GM18870 (cell line): Measurements from ENCODE around the gene TMEM131L.
A peak's percentile ranks its signal among the peaks of the same experiment; 100 is the strongest.

Experiments used
- ATAC-seq: cut with Tn5 transposase; IDR thresholded peaks from one replicate; pipeline ENCODE4 v1.9.1; 2021; ENCODE audit warnings: moderate library complexity; ENCODE audit not compliant: unreplicated experiment

Gene TMEM131L

DNA sequence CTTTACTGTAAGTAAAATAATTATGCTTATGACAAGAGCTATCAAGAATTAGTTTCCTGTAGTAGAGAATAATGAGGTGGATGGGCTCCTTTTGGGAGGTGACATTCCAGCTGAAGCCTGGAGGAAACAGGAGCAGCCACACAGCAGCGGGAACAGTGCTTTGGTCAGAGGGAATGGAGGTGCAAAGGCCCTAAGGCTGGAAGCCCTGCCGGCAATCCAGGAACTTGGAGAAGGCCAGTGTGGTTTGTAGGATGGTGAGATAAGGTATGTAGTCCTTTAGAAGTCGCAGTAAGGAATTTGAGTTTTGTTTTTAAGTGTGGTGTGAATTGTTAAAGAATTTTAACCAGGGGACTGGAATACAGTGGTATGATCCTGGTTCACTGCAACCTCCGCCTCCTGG, 8.1 kb downstream of the TMEM131L start:
- ATAC-seq: no peak

- no peak for ATAC-seq
Observed at GRCh38 chr4:153476829-153477574, 10.8 kb downstream of the TMEM131L start.

DNA sequence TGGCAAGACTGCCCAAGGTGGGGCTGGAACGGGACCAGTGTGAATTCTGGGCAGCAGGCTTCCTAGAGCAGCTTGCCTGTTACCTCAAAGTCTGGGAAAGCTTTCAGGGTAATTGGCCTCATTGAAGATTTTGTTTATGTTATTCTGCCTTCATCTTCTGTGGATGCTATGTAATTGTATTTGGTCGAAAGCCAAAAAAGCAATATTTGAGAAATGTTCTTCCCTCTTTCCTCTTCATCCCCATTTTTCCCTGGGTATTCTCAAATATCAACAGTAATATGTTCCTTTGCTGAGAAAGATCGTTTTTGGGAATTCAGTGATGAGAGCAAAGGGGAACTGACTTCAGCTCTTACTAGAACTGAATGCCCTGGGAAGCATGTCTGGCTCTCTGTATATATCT, 12.9 kb downstream of the TMEM131L start:
- ATAC-seq: no peak

- no peak for ATAC-seq
Observed at GRCh38 chr4:153480704-153481103, 14.5 kb downstream of the TMEM131L start.

DNA sequence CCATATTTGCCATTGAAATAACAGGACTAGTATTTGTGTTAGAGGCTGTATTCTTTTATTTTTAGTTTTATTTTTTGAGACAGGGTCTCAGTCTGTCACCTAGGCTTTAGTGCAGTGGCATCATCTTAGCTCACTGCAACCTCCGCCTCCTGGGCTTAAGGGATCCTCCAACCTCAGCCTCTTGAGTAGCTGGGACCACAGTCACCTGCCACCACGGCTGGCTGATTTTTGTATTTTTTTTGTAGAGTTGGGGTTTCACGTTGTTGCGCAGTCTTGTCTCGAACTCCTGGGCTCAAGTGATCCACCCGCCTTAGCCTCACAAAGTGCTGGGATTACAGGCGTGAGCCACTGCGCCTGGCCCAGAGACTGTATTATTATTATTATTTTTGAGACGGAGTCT, 15.3 kb downstream of the TMEM131L start:
- no peak for ATAC-seq

DNA sequence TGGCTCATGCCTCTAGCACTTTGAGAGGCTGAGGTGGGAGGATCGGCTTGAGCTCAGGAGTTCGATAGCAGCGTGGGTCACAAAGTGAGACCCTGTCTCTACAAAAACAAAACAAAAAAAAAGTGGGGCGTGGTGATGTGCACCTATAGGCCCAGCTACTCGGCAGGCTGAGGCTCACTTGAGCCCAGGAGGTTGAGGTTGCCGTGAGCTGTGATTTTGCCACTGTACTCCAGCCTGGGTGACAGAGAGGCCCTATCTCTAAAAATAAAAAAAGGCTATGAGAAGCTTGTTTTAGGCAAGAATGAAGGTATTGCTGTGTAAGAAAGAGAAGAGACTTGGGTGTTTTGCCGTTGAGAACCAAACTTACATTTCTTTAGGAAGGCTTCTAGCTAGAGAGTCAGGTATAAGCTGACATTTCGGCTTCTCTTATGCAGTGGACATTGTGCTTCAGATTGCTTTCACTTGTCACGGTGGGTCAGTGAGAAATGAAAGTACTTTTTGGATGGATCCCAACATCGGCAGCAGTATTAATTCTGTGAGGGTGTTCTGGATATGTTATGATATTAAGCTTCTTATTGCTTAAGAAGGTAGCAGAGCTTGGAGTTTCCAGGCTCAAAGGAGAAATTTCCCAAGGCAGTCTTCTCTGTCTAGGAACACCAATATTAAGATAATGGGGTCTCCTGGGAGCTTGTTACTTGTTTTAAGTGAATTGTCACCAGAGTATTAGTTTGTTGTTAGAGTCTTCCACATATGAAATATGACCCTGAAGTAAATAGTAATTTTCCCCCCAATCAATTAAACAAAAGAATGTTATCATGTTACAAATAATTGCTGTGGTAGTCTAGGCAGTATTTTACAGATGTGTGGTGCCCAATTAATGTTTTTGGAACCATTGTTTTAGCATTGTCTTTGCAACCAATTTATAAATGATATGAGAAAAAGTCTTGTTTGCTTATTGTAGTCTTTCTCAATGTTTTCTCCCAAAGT, 17.6 kb downstream of the TMEM131L start:
- ATAC-seq: no peak

- ATAC-seq: no peak
Observed at GRCh38 chr4:153485359-153485758, 19.2 kb downstream of the TMEM131L start.

GRCh38 chr4:153485860-153486259, 19.7 kb downstream of the TMEM131L start:
- no peak for ATAC-seq

DNA sequence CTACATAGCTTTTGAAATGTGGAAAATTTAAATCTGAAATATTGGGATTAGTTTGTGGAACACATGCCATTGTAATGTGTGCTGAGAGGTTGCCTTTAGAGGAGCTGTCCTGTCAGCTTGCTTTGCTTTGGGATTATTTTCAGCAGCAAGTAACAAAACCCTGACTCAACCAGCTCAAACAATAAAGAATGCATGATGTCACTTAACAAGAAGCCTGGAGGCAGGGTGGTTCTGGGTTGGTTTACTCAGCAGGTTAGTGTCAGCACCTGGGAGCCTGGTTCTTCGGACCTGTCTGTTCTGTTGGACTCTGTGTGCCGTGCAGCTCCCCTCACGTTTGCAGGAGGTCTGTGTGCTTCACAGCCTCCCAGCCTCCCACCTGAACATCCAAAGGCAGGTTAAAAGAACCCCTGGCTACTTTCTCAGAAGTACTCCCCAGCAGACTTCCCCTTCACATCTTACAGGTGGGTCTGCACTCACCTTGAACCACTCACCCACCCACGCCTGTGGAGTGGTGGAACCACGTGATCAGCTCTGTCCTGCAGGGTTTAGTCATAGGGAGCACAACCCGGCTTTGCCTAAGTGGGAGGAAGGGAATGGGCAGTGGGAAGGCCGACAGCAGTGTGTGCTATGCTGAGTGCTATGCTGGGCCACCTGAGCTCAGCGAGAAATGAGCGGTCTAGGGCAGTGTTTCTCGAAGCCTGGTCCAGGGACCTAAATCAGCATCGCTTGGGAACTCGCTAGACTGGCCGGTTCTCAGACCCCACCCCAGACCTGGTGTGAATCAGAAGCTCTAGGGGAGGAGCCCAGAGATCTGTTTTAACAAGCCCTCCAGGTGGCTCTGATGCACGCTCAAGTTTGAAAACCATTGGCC, 20.4 kb downstream of the TMEM131L start:
- ATAC-seq: no peak

DNA sequence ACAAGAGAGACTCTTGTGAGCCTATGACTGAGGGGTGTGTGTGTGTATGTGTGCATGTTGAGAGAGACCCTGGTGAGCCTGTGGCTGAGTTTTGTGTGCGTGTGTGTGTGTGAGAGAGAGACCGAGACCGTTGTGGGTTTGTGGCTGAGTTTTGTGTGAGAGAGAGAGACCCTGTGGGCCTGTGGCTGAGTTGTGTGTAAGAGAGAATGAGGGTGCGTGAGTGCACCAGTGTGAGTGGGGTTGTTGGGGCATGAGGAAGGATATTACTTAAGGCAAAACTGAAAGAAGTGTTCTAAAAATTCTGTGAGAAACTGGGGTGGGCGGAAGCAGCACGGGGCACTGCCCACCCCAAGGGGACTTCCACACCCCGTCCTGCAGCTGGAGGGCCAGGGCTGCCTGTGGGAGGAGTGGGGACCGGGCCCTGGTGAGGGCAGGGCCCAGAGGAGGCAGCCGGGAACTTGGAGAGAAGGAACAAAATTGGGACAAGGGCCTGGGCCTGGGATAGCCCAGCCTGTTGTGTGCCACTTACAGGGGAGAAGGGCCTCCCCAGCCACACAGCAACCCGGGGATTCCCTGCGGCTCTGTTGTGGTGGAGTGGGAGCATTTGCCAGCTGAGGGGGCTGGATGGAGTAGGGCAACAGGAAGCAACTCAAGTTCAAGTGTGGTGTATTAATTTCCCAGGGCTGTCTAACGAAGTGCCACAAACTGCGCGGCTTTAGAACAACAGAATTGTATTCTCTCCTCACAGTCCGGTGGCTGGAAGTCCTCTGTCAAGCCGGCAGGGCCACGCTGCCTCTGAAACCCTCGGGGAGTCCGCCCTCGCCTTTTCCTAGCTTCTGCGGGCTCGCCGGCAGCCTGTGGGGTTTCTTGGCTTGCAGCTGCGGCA, 22.1 kb downstream of the TMEM131L start:
- ATAC-seq: peak; percentile 59

- no peak for ATAC-seq
Observed at GRCh38 chr4:153489856-153490558, 23.8 kb downstream of the TMEM131L start.

- no peak for ATAC-seq
Observed at GRCh38 chr4:153490985-153491483, 24.9 kb downstream of the TMEM131L start.

DNA sequence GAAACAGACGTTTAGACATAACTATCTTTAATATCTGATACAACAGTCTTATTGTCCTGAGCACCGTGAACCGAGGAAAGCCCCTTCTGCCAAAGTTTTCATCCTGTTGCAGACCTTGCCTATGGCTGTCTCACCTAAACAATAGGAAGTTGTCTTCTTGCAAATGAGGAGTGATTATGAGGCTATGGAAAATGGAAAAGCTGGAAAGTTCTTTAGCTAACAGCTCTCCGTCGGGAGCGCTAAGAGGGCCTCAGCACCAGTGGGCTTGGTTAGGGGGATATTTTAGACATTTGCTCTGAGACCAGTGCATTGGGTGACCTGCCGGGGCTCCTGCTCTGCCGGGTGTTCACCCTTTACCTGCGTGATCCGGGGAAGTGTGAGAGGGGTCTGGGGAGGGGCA, 28.4 kb downstream of the TMEM131L start:
- ATAC-seq: no peak

DNA sequence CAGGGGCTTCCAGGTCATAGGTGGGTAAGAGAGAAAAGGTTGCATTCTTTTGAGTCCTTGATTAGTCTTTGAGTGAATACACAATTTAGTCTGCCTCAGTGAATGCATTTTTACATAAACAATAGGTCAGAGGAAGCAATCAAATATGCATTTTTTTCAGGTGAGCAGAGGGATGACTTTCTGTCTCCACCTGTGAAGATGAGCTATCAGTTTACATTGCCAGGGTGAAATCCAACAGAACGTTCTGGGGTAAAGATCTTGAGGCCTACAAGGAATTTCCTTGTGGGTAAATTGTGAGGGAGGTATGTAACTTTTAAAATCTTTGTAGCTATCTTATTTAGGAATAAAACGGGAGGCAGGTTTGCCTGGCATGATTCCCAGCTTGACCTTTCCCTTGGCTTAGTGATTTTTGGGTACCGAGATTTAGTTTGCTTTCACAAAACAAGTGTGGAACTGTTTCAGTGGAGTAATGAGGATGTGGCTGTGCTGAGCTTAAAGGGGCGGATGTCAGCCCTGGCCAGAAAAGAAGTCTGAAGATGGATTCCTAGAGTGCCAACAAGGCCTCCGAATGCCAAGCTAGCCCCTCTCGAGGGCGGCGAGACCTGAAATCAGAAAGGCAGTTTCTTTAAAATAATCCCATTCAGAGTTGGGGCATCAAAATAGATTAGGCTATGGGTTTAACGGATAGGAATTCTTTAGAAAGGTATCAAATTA, 29.5 kb downstream of the TMEM131L start:
- no peak for ATAC-seq

DNA sequence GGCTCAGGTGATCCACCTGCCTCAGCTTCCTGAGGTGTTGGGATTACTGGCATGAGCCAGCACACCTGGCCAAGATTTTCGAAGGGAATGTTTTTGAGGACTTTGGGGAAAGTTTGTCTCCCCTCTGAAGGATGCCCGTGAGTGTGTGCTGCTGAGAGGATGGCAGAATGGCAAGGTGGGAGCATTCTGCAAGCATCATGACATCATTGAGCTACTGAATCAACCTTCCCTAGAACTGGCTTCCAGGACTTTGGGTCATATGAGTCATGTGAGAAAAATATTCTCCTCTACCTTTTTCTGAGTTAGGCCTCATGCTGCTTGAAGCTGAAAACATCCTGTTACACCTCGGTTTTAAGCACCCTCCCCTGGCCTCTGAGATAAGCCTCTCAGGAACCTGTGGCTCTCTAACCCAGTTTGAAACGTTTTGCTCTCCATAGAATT, 31.0 kb downstream of the TMEM131L start:
- peak; percentile 40 for ATAC-seq

DNA sequence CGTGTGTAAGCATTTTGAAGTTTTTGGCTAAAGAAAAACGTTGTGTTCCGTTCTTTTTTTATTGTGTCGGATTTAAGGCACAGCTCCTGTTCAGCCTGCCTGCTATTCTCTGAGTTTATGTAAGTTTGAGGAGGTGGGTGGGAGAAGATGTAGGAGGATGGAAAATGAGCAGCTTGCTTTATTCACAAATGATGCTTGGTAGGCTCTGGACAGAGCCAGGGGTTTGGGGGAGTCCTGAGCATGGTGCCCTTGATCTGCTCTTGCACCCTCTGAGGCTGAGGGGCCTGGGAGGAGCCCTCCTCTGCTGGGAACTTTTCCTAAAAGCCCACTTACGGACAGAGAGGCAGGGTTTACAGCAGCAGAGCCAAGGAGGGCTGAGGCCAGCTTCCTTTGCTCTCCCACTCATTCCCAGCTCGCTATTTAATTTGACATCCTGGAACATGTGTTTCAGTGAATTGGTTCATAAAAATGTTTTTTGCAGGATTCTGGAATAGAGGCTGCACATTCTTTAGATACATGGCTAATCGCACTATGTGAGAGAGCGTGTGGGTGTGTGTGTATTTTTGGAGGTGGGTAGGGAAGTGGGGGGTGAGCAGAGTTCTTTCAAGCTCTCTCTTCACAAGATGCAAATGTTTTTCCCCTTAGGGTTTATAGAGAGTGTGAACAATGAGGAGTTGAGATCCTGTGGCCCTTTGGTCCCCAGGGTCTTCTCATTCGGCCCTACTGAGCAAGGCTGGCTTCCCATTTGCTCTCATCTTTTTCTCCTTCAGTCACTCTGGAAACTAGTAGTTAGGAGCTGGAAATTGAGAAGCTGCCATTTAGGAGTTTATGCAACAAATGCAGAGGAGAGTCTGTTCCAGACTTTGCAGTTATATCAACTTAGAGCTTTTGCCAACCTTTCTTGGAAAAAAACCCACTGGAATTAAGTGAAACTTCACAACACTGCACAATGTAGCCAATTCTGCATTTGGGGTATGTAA, 32.1 kb downstream of the TMEM131L start:
- ATAC-seq: peak; percentile 66

GRCh38 chr4:153499005-153499404, 32.8 kb downstream of the TMEM131L start:
- ATAC-seq: no peak
